DND-41 (cell line): ENCODE data around the gene PLK5.

Experiments
- EZH2 ChIP-seq: IDR thresholded peaks from 3 replicates; pipeline ENCODE4 v1.6.1; 2012; ENCODE audit warnings: borderline replicate concordance, low read depth, mild to moderate bottlenecking, moderate library complexity, low read length, inconsistent platforms; ENCODE audit not compliant: severe bottlenecking
- TF ChIP-seq, protein P1 (sequence below): IDR thresholded peaks from 2 replicates; pipeline ENCODE4 v1.5.1; 2012; ENCODE audit warnings: borderline replicate concordance, low read length, moderate library complexity, mild to moderate bottlenecking; ENCODE audit not compliant: poor library complexity, severe bottlenecking; ENCODE audit errors: extremely low read depth

DNA sequence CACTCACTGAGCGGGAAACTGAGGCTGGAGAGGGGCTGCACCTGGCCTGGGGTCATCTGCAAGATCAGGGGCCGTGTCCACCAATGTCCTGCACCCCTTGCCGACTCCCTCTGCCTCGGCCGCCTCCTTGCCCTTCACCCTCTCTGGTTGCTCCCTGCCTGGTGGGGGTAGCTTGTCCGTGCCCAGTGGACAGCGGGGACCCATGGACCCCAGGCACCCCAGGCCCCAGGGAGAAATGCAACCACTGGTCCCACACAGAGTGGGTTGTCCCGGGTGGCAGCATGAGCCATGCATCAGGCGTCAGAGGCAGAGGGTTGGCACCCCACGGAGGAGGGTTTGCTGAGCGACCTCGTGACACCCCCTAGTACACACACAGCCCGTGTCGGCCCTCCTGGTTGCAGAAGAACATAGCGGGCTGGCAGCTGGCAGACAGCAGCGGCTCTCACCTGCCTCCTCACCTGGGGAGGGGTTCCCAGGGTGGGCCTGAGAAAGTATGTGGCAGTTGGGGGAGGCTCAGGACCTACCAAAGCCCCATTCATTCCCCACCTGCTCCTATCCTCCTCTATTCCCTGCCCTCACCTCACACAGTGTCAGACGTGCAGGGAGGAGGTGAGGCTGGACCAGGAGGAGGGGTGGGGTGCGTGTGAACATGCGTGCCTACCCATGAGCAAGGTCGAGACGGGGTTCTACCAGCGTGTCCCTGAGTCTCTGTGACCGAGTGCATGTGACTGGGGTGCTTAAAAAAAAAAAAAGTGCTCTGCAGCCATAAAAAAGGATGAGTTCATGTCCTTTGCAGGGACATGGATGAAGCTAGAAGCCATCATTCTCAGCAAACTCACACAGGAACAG, 19.7 kb upstream of the PLK5 start:
- TF ChIP-seq, protein P1, sequence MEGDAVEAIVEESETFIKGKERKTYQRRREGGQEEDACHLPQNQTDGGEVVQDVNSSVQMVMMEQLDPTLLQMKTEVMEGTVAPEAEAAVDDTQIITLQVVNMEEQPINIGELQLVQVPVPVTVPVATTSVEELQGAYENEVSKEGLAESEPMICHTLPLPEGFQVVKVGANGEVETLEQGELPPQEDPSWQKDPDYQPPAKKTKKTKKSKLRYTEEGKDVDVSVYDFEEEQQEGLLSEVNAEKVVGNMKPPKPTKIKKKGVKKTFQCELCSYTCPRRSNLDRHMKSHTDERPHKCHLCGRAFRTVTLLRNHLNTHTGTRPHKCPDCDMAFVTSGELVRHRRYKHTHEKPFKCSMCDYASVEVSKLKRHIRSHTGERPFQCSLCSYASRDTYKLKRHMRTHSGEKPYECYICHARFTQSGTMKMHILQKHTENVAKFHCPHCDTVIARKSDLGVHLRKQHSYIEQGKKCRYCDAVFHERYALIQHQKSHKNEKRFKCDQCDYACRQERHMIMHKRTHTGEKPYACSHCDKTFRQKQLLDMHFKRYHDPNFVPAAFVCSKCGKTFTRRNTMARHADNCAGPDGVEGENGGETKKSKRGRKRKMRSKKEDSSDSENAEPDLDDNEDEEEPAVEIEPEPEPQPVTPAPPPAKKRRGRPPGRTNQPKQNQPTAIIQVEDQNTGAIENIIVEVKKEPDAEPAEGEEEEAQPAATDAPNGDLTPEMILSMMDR = no peak
- no peak for TF ChIP-seq EZH2
